T-helper 2 cell (primary cell): ENCODE data around the gene PALLD.
"Not testable (repeated sequence)": the region's sequence is repeated elsewhere in the genome, so short reads cannot be mapped to it uniquely, and the experiment has no call there.

Experiments used
- DNase-seq, 5 experiments: peaks; one replicate each; pipeline versions ENCODE4 v3.0.0 to v3.0.0-alpha.2; 2012 to 2022

The PALLD gene

GRCh38 chr4:168678751-168679366 lies 182.0 kb downstream of the PALLD start:
- peak in 1 of 5 experiments; percentile 33 for DNase-seq

GRCh38 chr4:168679397-168679796 lies 182.5 kb downstream of the PALLD start:
- DNase-seq: no peak

DNA sequence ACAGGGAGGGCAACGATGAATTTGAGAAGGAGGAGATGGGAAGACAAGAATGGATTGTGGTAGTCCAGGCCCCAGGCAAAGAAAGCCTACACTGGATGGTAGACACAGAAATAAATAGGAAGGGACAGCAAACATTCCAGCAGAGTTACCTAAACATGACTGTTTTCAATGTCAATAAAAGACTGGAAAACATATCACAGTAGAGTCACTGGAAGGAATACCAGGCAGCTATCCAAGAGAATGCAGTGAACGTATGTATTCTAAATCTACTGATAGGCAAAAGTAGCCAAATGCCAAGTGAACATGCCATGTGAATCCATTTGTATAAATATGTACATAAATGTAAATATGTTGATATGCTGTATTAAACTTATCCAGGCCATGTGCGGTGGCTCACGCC lies 183.0 kb downstream of the PALLD start:
- DNase-seq: no peak

GRCh38 chr4:168682898-168683500 lies 186.1 kb downstream of the PALLD start:
- DNase-seq: no peak

DNA sequence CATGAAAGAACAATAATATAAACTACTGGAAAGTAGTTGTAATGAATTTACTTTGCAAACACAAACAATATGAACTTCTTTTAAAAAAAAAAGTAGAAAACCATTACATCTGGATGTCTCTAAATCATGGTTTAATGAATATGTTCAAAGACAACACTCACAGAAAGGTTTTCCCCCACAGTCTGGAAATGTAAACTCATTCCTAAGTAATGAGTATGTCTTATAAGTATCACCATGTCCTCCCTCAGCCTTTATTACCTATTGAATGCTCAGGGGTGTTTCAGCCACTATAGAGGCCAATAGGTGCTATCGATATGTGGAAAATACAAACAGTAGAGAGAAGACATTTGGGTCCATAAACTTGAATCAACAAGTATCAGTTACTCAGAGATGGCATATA lies 186.7 kb downstream of the PALLD start:
- DNase-seq: no peak

- DNase-seq: no peak
Measured at GRCh38 chr4:168685136-168685809, 188.4 kb downstream of the PALLD start.

GRCh38 chr4:168688584-168688983 lies 191.7 kb downstream of the PALLD start:
- no peak for DNase-seq

- no peak for DNase-seq
Measured at GRCh38 chr4:168689791-168690190, 192.9 kb downstream of the PALLD start.

DNA sequence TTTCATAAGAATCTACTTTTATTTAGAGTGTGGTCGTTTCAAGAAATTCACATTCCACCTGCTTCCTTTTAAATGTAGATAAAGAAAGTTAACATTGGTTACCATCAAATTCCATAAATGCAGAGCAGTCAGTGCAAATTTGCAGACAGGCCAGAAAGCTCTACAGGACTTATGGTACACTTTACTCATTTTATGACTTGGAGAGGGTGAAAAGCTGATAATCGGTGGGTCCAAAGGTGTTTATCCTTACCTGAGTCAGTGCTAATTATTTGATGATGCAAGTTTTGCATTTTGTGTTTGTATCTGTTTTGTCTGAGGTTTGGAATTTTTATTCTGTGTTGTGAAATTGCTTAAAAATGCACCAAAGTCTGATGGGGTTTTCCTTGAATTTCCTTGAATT lies 193.3 kb downstream of the PALLD start:
- no peak for DNase-seq

GRCh38 chr4:168691631-168692369 lies 194.9 kb downstream of the PALLD start:
- no peak for DNase-seq

DNA sequence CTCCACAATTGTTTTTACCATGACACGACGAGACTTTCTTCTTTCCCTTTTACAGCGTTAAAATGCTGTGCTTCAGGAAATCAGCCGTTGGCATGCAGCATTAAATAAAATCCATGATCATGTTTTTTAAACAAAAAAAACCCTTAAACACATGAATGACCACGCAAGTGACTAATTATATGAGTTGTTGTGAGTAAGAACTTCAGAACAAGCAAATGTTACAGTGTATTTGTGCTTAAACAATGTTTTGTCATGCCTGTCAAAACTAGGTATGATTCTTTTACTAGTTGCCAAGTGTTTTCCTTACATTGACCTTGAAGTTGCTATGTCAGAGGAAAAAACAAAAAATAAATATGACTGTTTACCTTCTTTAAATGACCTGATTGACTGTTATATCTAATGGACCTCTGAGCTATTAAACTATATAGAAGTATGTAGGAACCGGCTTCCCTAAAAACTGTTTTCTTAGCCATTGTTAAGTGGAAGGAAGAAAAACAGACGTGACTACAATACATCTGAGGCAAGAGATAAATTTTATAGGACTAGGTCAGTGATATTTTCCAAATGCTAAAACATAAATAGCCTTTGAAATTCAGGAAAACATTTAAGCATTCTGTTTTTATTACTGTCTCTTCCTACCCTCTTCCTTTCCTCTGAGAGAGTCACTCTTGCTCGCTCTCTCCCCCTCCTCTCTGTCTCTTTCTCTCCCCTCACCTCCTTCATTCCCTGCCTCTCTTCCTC lies 197.1 kb downstream of the PALLD start:
- DNase-seq: no peak

- DNase-seq: no peak
Measured at GRCh38 chr4:168694667-168695066, 197.8 kb downstream of the PALLD start.

DNA sequence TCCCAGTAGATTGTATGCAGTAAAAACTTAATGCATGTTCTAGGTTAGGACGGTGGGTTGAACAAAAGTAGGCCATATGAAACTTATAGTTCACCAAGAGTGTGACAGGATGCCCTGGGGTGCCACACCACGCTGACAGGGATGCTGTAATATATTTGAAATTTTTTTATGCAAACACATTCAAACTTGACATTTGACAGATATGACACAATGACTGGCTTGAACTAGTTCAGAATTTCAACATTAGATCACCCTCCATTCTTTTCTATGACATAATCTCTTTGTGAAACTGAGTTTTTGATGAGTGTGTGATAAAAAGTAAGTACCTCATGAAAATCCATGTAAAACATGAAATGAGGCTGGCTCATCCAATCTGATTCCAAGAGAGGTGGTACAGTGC lies 198.4 kb downstream of the PALLD start:
- DNase-seq: no peak

DNA sequence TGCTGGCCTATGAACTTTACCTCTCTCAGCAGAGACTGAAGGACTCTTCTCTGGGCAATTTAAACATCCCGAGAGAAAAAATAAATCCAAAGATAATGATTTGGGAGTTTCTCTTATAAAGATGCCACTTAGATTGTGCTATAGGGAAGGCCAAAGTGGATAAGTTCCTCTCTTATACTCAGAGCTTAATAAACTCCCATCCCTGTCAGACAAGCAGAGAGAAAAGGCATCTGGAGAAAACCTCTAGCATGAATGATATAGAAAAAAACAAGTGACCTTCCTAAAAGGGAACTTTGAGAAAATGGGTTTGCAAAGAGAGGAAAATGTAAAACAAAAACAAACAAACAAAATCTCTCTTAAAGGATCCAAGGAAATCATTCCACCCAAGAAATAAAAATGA lies 199.4 kb downstream of the PALLD start:
- DNase-seq: no peak

DNA sequence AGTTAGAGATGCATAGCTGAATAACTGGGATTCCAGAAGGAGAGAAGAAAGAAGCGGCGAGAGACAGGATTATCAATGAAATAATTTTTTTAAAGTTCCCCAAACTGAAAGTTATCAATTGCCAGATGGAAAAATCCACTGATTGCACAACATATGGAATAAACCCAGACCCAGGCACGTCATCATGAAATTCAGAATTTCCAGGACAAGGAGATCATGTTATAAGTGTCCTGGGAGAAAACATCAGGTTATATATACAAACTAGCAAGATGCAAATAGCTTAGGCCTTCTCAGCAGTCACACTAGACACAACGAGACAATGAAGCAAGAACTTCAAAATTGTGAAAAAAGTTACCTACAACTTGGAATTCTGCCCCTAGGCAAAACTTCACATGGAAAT lies 200.0 kb downstream of the PALLD start:
- DNase-seq: no peak

- DNase-seq: no peak
Measured at GRCh38 chr4:168699224-168699878, 202.5 kb downstream of the PALLD start.

DNA sequence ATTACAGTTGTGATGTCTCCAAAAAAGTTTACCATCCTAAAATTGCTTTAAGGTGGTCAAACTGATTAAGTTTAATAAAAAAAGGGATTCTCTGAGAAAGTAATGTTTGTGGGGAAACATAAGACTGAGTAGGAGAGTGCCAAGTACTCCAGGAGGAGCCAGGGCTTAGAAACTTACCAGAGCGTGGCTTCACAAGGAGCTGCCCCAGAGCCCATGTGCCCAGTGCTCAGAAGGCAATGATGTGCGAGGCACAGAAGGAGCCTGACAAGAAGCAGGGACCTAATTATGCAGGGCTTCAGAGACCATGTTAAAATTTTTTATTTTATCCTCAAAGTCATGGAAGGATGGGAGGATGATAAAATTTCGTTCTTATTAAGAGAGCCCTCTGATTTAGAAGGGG lies 204.2 kb downstream of the PALLD start:
- no peak for DNase-seq

DNA sequence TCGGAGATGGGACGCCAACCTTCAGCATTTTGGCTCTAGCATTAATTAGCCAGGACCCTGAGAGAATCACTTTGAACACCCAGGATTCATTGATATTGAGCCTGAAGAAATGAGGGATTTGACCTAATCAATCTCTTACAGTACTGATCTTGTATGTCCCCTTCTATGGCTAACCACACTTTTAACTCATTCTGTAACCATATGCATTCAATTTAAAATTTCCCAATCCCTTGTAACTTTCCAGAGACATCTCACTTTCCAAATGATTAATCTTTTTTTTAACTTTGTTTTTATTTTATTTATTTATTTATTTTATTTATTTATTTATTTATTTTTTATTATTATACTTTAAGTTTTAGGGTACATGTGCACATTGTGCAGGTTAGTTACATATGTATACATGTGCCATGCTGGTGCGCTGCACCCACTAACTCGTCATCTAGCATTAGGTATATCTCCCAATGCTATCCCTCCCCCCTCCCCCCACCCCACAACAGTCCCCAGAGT lies 205.8 kb downstream of the PALLD start:
- DNase-seq: not testable (repeated sequence)

DNA sequence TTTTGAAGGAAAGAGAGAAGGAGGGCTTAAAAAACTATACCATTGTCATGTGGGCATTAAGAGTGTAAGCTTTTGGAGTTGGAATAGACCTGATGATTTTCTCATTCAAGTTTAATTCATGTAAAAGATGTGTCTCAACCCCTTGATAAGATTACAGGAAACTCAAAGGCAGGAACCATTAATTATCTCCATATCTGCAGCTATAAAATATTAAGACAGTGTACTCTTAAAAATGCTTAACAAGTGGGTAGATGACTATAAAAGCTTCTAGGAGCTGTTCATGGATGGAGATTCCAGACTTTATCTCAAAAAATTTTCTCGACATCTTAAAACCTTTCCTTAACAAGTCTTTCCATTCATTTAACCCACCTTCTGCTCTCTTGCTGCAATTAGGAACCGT lies 208.3 kb downstream of the PALLD start:
- DNase-seq: no peak

DNA sequence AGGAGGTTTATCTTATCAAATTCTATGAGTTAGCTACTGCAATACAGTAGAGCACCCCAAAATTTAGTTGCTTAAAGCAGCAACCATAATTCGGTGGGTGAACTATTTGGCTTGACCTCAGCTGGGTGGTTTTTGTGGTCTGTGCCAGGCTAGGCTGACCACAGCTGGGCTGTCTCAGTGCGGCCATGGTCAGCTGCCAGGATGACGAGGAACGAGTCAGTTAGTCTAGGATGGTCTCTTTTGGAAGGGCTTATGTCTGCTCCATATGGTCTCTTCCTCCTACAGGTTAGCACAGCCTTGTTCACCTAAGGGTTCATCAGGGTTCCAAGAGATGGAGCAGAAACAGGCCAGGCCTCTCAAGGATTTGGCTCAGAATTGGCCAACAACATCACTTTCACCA lies 210.4 kb downstream of the PALLD start:
- no peak for DNase-seq

DNA sequence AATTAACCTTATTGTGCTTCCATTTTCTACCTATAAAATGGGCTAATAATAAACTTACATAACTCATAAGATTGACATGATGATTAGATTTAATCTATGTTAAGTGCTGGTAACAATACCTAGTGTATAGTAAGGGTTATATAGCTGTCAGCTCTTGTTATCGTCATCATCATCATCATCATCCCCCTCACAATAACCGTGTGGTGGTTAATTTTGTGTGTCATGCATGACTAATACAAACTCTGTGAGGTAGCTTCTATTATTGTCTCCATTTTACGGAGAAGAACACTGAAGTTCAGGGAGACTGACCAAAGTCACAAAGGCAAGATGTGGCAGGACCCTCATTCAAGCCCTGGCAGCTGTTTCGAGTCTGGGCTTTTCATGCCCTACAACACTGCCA lies 211.3 kb downstream of the PALLD start:
- DNase-seq: no peak

DNA sequence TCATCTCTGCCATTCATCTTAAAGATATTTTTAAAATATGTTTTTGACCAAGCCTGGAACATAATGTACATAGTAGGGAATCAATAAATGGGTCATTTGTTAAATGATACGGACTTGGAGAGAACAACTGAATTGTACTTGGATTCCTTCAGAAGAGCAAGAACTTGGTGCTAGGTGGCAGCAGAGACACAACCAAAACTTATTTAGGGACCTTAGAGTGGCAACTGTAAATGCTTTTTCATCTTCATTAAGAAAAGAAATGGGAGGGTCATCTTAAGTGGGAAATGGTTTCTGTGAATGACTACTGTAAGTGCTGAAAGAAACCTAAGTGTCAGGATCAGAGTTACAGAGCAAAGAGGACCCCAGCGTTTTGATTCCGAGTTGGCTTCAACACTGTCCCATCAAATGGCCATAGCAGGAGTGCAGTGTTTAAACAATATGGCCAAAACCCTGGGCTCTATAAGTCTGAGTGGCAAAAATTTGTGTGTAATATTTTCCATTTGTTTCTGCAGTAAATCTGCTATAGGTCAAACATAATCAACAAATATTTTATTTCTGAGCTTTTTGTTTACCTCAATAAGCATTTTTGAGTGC lies 213.6 kb downstream of the PALLD start:
- DNase-seq: peak in 1 of 5 experiments; percentile 21
